NCI-H146 treated with DMSO at 0.1 percent for 48 hours (cell line): ENCODE data around the gene PACS2.
"Not testable (repeated sequence)": the region's sequence is repeated elsewhere in the genome, so short reads cannot be mapped to it uniquely, and the experiment has no call there.

ENCODE experiments used
- DNase-seq: peaks from one replicate; lab custom pipeline; 2025; ENCODE audit not compliant: unreplicated experiment; lab: John Stamatoyannopoulos, UW

Gene PACS2

GRCh38 chr14:105287249-105288102 lies 27.1 kb upstream of the PACS2 start:
- no peak for DNase-seq

- DNase-seq: not testable (repeated sequence)
Observed at GRCh38 chr14:105288936-105289335, 25.6 kb upstream of the PACS2 start.

- DNase-seq: no peak
Observed at GRCh38 chr14:105290621-105291346, 23.8 kb upstream of the PACS2 start.

GRCh38 chr14:105292826-105293711 lies 21.5 kb upstream of the PACS2 start:
- no peak for DNase-seq

GRCh38 chr14:105294142-105294597 lies 20.4 kb upstream of the PACS2 start:
- no peak for DNase-seq

GRCh38 chr14:105297311-105297710 lies 17.2 kb upstream of the PACS2 start:
- not testable (repeated sequence) for DNase-seq

- no peak for DNase-seq
Observed at GRCh38 chr14:105299654-105300541, 14.7 kb upstream of the PACS2 start.

- DNase-seq: peak; percentile 98
Observed at GRCh38 chr14:105300542-105301102, 13.9 kb upstream of the PACS2 start, which contains the start of gene BRF1. Gene BRF1 (minus strand): TSS chr14:105301001. CDS start chr14:105300629, 372 bp downstream.

- DNase-seq: peak; percentile 98
Observed at GRCh38 chr14:105301103-105301914, 13.2 kb upstream of the PACS2 start.

- DNase-seq: not testable (repeated sequence)
Observed at GRCh38 chr14:105301915-105302249, 12.7 kb upstream of the PACS2 start.

GRCh38 chr14:105303949-105304348 lies 10.6 kb upstream of the PACS2 start:
- DNase-seq: no peak

- DNase-seq: no peak
Observed at GRCh38 chr14:105304565-105304964, 10.0 kb upstream of the PACS2 start.

- no peak for DNase-seq
Observed at GRCh38 chr14:105305345-105305744, 9.2 kb upstream of the PACS2 start.

GRCh38 chr14:105305791-105306190 lies 8.8 kb upstream of the PACS2 start:
- DNase-seq: no peak

- no peak for DNase-seq
Observed at GRCh38 chr14:105307052-105307727, 7.4 kb upstream of the PACS2 start.

GRCh38 chr14:105309371-105309770 lies 5.2 kb upstream of the PACS2 start:
- DNase-seq: no peak

GRCh38 chr14:105311838-105312237 lies 2.7 kb upstream of the PACS2 start:
- DNase-seq: no peak

GRCh38 chr14:105312973-105313372 lies 1.6 kb upstream of the PACS2 start:
- no peak for DNase-seq
